Stimulated activated CD4-positive, alpha-beta T cell treated with anti-CD3 and anti-CD28 coated beads, Interleukin-15, amount 100 ng/mL, for 24 hours (primary cell): ENCODE measurements around the gene SMAD5.

ENCODE experiments used
- DNase-seq: peaks from one replicate; pipeline ENCODE4 v3.0.0-alpha.2; 2020

SMAD5 gene

DNA sequence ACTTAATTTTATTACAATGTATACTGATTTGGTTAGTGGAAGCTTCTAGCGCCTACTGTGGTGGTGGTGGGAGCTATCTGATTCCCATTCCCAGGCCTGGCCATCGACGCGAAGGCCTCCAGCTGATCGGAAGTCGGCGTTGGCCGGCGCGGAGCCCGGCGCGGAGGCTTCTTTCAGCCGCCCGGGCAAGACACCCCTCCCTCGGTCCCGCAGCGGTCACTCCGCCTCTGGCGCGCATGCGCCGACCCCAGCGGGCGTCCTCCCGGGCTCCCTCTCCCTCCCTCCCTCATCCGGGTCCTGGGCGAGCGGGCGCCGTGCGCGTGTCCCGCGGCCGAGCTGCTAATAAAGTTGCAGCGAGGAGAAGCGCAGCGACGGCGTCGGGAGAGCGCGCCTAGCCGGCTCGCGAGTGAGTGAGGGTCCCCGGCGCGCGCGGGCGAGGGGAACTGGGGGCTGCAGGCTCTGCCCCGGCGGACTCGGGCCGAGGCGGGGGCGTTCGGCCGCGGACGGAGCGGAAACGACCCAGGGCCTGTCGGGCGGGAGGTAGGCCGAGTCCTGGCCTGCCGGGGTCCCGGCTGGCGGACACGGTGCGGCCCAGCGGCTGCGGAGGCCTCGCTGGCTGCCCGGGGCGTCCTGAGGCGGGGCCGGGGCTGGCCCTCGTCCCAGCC is at the start of gene SMAD5:
TSS of gene SMAD5 (plus strand) at position 289 of the 665 bp plus-strand sequence. CDS start 20,916 bp downstream, outside the sequence.
- peak; percentile 78 for DNase-seq

- DNase-seq: no peak
Measured at GRCh38 chr5:136084698-136085097, 47.9 kb upstream of the SMAD5 start.

DNA sequence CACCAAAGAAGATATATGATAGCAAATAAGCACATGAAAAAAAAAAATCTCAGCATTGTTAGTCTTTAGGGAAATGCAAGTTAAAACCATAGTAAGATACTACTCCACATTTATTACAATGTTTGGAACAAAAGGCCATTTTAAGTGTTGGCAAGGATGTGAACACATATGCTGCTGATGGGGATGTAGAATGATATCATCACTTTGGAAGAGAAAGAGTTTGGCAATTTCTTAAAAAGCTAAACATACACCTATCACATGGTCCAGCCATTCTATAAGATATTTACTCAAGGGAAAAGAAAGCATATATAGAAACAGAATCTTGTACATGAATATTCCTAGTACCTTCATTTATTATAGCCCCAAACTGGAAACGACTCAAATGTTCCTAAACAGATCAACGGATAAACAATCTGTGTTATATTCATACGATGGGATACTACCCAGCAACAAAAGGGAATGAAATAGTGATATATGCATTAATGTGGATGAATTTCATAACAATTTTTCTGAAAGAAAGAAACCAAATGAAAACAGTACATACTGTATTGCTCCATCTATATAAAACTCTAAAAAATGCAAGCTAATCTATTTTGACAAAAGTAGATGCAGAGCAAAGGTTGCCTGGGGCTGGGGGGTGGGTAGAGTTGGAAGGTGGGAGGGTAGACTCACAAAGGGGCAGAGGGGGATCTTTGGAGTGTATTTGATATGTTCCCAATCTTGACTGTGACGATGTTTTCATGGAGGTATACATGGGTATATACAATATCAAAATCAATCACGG is 45.7 kb upstream of the SMAD5 start:
- DNase-seq: no peak

GRCh38 chr5:136087961-136088871 is 44.4 kb upstream of the SMAD5 start:
- DNase-seq: no peak

DNA sequence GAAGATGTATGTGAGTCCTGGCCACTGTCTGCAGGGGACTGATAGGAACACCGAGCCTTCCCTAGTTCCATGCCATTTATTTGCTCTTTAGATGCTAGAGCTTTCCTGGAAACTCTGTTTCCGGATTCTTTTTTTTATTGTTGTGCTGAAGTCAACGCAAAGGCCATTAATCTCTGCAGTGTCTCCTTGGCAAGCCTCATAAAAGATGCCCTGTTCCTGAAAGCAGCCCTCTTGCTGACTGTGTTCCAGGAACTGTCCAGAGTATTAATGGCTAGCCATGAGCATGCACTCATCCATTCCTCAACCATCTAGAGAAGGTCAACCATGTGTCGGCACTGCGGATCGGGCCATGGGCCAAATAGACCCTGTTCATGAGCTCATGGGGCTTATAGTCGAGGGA is 42.9 kb upstream of the SMAD5 start:
- DNase-seq: no peak

GRCh38 chr5:136090319-136090718 is 42.3 kb upstream of the SMAD5 start:
- DNase-seq: no peak

- no peak for DNase-seq
Measured at GRCh38 chr5:136094189-136094912, 38.3 kb upstream of the SMAD5 start.

DNA sequence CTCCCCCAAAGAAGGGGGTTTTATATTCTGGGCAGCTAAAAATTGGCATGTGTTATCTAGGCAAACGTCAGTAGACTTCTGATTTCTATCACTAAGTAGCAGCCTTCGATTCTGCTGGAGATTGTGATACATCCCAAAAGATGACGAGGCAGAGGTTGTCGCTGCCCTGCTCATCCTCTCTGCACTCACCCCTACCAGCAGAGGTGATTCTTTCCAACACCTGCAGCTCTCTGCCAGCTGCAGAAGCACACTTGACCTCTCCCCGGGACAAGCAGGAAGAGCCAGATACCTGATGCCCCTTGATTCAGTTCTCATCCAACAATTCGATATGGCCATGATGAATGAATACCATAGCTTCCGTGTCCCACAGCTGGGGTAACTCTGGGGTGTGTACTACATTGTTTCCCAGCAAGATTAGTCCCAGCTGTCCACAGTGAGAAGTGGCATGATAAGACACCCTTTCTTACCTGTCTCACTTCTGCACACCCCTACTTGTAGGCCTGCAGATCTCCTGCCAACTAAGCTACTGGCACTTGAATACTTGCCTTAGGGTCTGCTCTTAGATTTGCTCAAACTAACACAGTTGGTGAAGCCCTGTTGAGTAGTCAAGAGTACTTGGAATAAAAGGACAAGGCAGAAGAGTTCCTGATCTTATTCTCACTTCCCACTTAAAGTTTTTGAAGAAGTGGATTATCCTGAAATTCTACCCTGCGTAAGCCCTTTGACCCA is 37.6 kb upstream of the SMAD5 start:
- DNase-seq: no peak

GRCh38 chr5:136098176-136098575 is 34.5 kb upstream of the SMAD5 start:
- no peak for DNase-seq

DNA sequence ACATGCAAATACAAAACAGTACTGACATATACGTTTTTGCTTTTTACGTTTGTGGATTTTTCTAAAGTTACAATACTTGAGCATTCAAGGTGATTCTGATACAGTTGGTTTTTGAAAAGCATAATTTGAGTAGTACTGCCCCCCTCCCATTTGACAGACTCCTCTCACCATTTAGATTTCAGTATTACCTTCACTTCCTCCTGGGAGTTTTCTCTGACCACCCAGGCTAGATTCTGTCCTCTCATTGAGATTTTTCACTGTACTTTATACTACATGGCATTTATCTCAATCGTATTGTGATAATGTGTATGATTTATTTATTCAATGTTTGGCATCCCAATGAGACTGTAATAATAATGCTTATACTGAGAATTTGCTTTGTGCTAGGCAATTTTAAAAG is 32.8 kb upstream of the SMAD5 start:
- no peak for DNase-seq

- DNase-seq: no peak
Measured at GRCh38 chr5:136101884-136102283, 30.8 kb upstream of the SMAD5 start.

DNA sequence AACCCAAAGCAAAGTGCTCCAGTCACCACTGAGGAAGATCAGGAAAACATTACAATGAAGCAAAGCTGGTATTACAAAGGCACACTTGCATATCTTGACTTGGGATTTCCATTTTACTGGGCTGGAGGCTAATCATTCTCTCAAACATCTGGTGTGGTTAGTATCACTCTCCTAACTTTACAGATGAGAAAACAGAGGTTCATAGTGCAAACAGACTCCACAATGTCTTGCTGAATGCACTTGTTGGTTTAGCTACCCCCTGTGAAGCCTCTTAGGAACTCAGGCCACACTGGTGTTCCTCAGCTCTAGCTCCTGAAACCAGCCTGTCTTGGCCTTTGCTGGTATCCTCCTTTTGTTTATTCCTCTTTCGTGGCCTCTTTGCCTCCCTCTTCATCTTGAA is 29.5 kb upstream of the SMAD5 start:
- DNase-seq: no peak

GRCh38 chr5:136104306-136104965 is 28.2 kb upstream of the SMAD5 start:
- no peak for DNase-seq

- DNase-seq: no peak
Measured at GRCh38 chr5:136106351-136107031, 26.2 kb upstream of the SMAD5 start.

- no peak for DNase-seq
Measured at GRCh38 chr5:136108180-136108611, 24.4 kb upstream of the SMAD5 start.

DNA sequence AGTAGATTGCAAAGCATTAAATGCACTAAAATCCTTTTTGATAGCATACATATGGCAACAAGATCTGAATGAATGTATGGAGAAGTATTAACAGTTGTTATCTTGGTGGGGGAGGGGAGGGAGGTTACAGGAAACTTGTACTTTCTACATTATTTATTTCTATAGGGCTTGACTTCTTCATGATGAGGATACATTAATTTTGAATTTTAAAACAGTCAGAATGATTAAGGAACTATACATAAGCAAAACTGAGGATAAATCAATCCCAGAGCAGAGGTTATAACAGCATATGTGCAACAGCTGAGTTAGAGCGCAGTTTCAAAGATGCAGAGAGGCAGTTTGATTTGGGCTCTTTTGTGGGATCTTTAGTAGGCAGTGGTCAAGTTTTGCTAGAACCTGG is 23.9 kb upstream of the SMAD5 start:
- DNase-seq: no peak

- no peak for DNase-seq
Measured at GRCh38 chr5:136109453-136110135, 23.1 kb upstream of the SMAD5 start.

DNA sequence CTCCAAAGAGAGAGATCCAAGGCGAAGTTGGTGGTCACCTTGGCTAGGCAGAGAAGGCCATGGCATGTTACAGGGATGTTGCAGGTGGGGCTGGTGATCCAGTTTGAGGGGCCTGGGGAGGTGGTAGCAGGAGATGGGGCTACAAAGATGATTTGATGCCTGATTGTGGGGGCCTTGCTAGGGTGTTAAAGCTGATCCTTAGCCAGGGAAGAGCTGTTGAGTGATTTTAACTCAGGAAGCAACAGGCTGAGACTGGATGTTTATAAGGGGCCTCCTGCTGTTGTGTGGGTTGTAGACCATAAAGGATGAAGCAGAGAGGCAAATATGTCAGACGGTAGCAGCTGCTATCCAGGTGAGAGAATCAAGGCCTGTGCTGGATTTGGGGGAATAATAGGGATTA is 19.0 kb upstream of the SMAD5 start:
- no peak for DNase-seq

- DNase-seq: no peak
Measured at GRCh38 chr5:136114414-136115125, 18.1 kb upstream of the SMAD5 start.
